HG03097 (cell line): ENCODE results near the gene SEMA6B.

ENCODE experiments used
- ATAC-seq: cut with Tn5 transposase; IDR thresholded peaks from one replicate; pipeline ENCODE4 v1.9.1; 2021; ENCODE audit not compliant: unreplicated experiment, low FRiP score

SEMA6B gene

DNA sequence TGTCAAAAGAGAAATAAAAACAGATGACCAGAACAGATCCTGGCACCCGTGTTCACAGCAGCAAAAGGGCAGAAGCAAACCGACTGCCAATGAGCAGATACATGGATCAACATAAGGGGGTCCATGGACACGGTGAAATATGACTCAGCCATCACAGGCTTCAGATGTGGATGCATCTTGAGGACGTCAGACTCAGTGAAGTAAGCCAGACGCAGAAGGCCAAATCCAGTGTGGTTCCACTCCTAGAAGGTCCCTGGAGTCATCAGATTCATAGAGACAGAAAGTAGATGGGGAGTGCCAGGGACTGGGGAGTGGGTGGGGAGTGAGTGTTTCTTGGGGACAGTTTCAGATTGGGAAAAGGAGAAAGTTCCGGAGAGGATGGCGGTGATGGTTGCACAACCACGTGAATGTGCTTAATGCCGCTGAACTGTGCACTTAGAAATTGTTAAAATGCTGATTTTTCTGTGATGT is 28.8 kb upstream of the SEMA6B start:
- no peak for ATAC-seq

DNA sequence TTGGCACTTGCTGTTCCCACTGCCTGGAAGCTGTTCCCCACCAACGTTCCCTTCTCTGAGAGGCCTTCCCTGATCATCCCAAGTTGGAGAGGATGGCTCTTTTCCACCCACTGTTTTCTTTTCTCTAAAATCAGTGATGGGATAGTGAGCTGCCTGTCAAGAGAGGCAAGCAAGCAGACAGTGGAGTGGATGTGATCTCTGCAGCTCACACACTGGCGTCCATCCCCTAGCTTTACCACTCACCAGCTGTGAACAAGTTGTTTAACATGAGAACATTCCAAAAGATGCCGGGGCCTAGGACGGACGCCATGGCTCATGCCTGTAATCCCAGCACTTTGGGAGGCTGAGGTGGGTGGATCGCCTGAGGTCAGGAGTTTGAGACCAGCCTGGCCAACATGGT is 28.0 kb upstream of the SEMA6B start:
- no peak for ATAC-seq

DNA sequence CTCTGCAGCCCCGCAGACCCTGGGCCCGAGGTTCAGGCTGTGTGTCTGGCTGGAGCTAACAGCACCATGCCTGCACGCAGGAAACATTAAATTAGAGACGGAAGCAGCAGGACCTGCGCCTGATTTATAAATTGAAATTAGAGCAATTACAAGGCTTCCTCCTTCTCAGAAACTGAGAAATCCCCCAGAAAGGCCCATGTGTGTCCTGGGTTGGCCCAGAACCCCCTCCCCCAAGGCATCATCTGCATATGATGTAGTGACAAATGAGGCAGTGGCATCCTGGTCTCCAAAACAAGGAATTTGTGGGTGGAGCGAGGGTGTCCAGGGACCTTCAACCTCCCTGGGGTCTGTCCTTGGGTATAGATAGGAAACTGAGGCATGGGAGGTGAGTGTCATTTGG is 27.2 kb upstream of the SEMA6B start:
- no peak for ATAC-seq

DNA sequence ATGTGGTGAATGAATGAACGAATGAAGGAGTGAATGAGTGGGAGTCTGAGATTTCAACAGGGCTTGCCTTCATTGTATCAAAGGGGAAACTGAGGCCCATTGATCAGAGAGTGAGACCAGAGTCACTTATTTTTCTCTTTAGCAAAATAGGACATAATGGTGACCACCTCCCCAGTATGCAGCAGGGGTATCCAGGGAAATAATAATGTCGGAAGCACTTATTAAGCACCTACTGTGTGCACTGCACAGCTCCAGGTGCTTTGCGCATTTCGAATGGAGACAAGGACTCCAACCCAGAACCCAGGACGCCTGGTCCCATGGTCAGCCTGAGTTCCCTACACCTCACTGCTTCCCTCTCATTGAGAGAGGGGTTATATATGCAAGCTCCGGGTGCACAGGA is 26.8 kb upstream of the SEMA6B start:
- no peak for ATAC-seq

- no peak for ATAC-seq
Measured at GRCh38 chr19:4585556-4585955, 26.1 kb upstream of the SEMA6B start.

GRCh38 chr19:4584670-4585460 is 25.4 kb upstream of the SEMA6B start:
- no peak for ATAC-seq

- no peak for ATAC-seq
Measured at GRCh38 chr19:4583961-4584669, 24.6 kb upstream of the SEMA6B start.

GRCh38 chr19:4582980-4583842 is 23.7 kb upstream of the SEMA6B start:
- ATAC-seq = no peak

DNA sequence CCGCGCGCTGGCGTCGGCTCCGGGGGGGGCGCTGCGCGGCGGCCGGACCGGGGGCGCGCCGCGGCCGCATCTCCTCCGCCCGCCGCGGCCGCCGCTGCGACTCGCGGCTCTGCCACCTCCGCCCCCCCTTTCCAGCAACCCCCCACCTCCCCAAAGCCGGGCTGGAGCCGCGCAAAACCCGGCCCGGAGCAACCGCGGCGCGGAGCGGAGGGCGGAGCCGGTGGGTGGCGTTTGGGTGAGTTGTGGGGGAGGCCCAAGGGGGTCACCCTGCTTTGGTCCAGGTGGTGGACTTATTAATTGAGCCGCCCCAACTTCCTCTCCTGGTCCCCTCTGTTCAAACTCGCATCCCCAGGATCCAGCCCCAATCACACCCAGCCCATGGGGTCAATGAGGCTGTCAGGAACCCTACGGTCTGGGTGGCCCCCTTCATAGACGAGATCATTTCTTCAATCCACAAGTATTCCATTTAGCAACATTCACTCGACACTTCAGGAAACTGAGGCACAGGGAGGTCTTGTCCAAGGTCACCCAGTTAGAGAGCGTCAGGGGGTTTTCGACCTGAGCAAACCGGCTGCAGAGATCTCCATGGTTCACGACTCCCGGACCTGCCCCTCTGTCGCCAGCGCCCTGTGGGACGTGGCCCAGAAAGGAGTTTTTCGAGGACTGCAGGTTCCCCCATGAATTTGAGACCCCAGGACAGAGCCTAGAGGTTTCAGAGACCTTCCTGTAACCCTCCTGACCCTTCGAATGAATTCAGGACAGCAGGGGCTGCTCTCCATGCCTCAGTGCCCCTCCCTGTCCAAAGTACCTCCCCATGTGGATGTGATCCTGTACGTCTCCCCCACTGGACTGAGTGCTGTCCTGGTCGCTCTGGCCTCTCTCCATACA is 22.4 kb upstream of the SEMA6B start:
- no peak for ATAC-seq

- ATAC-seq = no peak
Measured at GRCh38 chr19:4580961-4581665, 21.6 kb upstream of the SEMA6B start.

GRCh38 chr19:4580021-4580901 is 20.8 kb upstream of the SEMA6B start:
- no peak for ATAC-seq

- ATAC-seq = no peak
Measured at GRCh38 chr19:4579389-4579788, 19.9 kb upstream of the SEMA6B start.

DNA sequence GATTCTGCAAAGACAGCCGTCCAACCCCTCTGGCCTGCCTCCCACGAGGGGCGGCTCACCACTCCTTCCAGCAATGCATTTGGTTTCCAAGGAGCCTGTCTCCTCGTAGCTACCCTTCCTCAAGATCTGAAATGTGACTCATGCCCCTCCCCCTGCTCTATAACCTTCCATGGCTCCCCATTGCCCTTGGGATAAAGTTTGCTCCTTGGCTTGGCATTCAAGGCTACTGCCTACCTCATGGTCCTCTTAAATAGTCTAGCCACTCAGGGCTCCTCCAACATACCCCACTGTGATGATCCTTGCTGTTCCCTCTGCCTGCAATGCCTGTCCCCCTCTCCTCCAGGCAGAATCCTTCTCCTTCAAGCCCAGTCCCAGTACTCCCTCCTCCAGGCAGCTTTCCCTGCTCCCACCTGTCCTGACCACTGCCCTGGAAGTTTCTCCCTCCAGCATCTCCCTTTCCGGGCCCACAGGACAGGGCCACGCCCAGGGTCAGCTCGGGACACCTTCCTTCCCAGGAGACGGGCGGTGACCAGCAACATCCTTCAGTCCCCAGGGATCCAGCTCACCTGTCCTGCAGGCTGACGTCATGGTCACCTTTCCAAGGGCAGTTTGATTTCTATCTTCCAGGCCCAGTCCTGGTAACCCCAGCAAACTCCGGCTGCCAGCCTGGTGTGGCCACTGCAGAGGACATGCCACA is 19.2 kb upstream of the SEMA6B start:
- no peak for ATAC-seq

DNA sequence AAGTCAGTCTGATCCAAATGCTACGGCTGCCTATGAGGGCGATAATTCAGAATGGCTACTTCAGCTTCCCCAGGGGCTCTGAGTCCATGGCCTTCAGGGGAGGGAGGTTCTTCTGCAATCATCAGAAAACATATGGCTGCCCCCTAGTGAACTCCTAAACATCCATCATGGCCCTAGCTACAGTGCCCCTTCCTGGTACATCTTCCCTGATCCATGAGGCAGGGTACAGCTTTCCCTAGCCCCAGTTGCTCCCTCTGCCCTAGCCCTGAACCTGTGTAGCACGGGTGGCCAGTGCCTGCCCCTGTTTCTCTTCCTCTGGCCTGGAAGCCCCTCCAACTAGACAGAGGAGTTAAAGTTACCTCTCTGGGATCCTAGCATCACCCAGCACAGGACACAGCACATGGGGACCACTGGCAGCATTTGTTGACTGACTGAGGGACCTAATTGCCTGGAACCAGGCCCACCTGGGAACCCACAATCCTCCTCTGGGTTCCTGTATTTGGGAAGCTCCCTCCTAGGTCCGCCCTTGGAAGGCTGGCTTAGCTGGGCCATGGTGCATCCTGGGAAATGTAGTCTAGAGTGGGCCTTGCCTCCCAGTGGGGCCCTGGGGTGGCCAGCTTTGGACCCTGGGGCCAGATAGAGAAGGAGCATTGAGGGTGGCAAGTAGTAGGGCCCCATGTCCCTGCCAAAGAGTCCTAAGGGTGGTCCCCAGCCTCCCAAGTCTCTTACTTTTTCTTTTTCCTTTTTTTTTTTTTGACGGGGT is 17.7 kb upstream of the SEMA6B start:
- ATAC-seq = no peak

- ATAC-seq = no peak
Measured at GRCh38 chr19:4576016-4576933, 16.8 kb upstream of the SEMA6B start.
